Panc1 (cell line): ENCODE data around the gene AGPAT3. TPM values are rescaled to one million over a fixed set of nuclear protein-coding genes. Genes with fewer than 3 reads are reported as not detected.

Source experiments
- ATAC-seq: fragments of 200-7000 bp; cut with Tn5 transposase; 2 replicates; pipeline ENCODE4 v1.9.1; 2020; ENCODE audit warnings: mild to moderate bottlenecking, moderate library complexity
- BruUV-seq: library from RNA; stranded (reverse); fragments of 400-500 nt; replicated peaks from 2 replicates; lab custom pipeline; 2021; lab: Mats Ljungman, UMichigan
- CTCF ChIA-PET: fragments of 300-600 bp; sonication (Branson Sonifier 250); formaldehyde crosslinking; loops from one replicate; lab custom pipeline; 2022; ENCODE audit warnings: antibody characterized with exemption; lab: Charles Lee
- POLR2A ChIA-PET: fragments of 300-600 bp; sonication (Branson Sonifier 250); formaldehyde crosslinking; loops from one replicate; lab custom pipeline; 2022; ENCODE audit warnings: antibody characterized with exemption; lab: Charles Lee
- DNase-seq: peaks from one replicate; pipeline ENCODE4 v3.0.0-alpha.2; 2010; ENCODE audit warnings: low read depth, low spot score
- H3K27ac ChIP-seq: 2 replicates; pipeline ENCODE4 v1.5.1; 2011; ENCODE audit warnings: mild to moderate bottlenecking, low read length, inconsistent platforms
- H3K27me3 ChIP-seq: fragments of 200-500 bp; sonication (Bioruptor generic); 2 replicates; pipeline ENCODE4 v1.6.0; 2014; ENCODE audit warnings: low read length, inconsistent platforms; ENCODE audit not compliant: control insufficient read depth, insufficient read depth
- H3K36me3 ChIP-seq: fragments of 200-500 bp; sonication (Bioruptor generic); 2 replicates; pipeline ENCODE4 v1.5.1; 2014; ENCODE audit warnings: inconsistent platforms, mild to moderate bottlenecking, low read length, moderate library complexity; ENCODE audit not compliant: control insufficient read depth, insufficient read depth
- H3K4me1 ChIP-seq: 2 replicates; pipeline ENCODE4 v1.5.1; 2011; ENCODE audit warnings: inconsistent platforms, mild to moderate bottlenecking, low read length, moderate library complexity; ENCODE audit not compliant: control insufficient read depth, insufficient read depth
- H3K4me3 ChIP-seq, 2 experiments: 2 replicates each; pipeline ENCODE4 v1.5.1; 2011 to 2012; ENCODE audit warnings: low read depth in 2 of 2, low read length in 2 of 2, mild to moderate bottlenecking in 2 of 2, inconsistent platforms in 1 of 2, moderate library complexity in 1 of 2
- H3K9me3 ChIP-seq: fragments of 200-500 bp; sonication (Bioruptor generic); 2 replicates; pipeline ENCODE4 v1.5.1; 2014; ENCODE audit warnings: low read depth, mild to moderate bottlenecking, inconsistent platforms, low read length, moderate library complexity; ENCODE audit not compliant: control insufficient read depth, insufficient read depth
- REST ChIP-seq, 2 experiments: IDR thresholded peaks; 2 replicates each; pipeline ENCODE4 v1.6.1; 2011 to 2012; ENCODE audit warnings: low read depth in 2 of 2, control low read depth in 1 of 2, low read length in 1 of 2, mild to moderate bottlenecking in 1 of 2, moderate library complexity in 1 of 2; ENCODE audit not compliant: insufficient read depth in 1 of 2
- TCF7L2 ChIP-seq: IDR thresholded peaks from 2 replicates; pipeline ENCODE4 v1.6.1; 2011; ENCODE audit warnings: mild to moderate bottlenecking, low read depth, low read length, inconsistent platforms
- in situ Hi-C: cut with HindIII; loops from 2 replicates; pipeline ENCODE4 v1.10.0; 2016; ENCODE audit warnings: low sequenced_read_pairs, low pct_unique_long_range_greater_than_20kb
- intact Hi-C: fragments of 100-400 bp; cut with micrococcal nuclease; formaldehyde crosslinking; loops from one replicate; pipeline ENCODE4 v1.10.0; 2022; ENCODE audit not compliant: unreplicated experiment
- total RNA-seq: library from RNA; stranded (reverse); gene quantifications from one replicate; pipeline ENCODE4 v1.2.1, GENCODE V29; 2021; ENCODE audit not compliant: unreplicated experiment

AGPAT3 gene
- total RNA-seq, 1 experiment from 2014 or later = 40.1 TPM

- ChIA-PET CTCF (no interaction called here), POLR2A (interaction anchor here (0.6 kb wide), 1 partner anchor 42 kb away, joined by 3 read pairs; no protein-coding TSS in a partner anchor)
- Histone ChIP-seq H3K9me3 (no peaks in the 10 kb centered on the region), H3K4me1 (peaks cover 3% of the 10 kb centered on the region), H3K27me3 (no peaks in the 10 kb centered on the region), H3K27ac (no peak overlapping the region), H3K4me3 (no peak overlapping the region), H3K36me3 (no peaks in the 10 kb centered on the region)
- BruUV-seq = no TSS peak
- in situ Hi-C loops (no loop called here), intact Hi-C loops (no loop called here)
- no peak for ATAC-seq
- no peak for DNase-seq
- no peak for TF ChIP-seq TCF7L2
- TF ChIP-seq REST (IDR thresholded peaks at IDR 0.05; ENCODE audit: insufficient read depth in 1 of 2, low read depth in 2 of 2, low read length in 1 of 2) = no peak
Measured at GRCh38 chr21:43936247-43936967, 71.4 kb downstream of the AGPAT3 start.

- TF ChIP-seq REST (IDR thresholded peaks at IDR 0.05; ENCODE audit: insufficient read depth in 1 of 2, low read depth in 2 of 2, low read length in 1 of 2) = no peak
- H3K9me3 ChIP-seq = no peaks in the 10 kb centered on the region
- intact Hi-C loops = no loop called here
- peaks cover 3% of the 10 kb centered on the region for H3K4me1 ChIP-seq
- in situ Hi-C loops = no loop called here
- ChIA-PET CTCF (no interaction called here), POLR2A (no interaction called here)
- H3K27ac ChIP-seq = no peak overlapping the region
- no peaks in the 10 kb centered on the region for H3K27me3 ChIP-seq
- ATAC-seq (no peak), DNase-seq (no peak)
- H3K36me3 ChIP-seq = no peaks in the 10 kb centered on the region
- no peak overlapping the region for H3K4me3 ChIP-seq
- no TSS peak for BruUV-seq
Measured at GRCh38 chr21:43937051-43937832, 72.2 kb downstream of the AGPAT3 start.
